NCI-H1694 (cell line): ENCODE data around the gene ZGLP1.

Experiments used
- DNase-seq: peaks from one replicate; lab custom pipeline; 2025; lab: John Stamatoyannopoulos, UW

ZGLP1 gene

DNA sequence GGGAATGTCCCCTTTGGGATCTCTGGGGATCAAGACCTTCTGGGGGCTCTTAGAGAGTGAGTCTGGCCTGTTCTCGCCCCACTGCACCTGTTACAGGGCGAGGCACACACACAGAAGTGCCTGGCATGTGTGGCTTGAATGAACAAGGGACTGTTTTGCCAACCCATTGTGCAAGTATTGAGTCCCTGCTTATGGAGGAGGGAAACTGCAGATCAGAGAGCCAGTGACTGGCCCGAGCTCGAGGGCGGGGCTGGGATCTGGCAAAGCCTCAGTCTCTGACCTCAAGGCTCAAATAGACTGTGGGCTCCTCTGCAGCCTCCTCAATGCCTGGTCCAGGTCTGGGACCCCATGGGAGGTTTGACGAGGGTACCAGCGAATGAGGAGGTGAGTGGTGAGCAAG lies 18.2 kb upstream of the ZGLP1 start:
- no peak for DNase-seq

DNA sequence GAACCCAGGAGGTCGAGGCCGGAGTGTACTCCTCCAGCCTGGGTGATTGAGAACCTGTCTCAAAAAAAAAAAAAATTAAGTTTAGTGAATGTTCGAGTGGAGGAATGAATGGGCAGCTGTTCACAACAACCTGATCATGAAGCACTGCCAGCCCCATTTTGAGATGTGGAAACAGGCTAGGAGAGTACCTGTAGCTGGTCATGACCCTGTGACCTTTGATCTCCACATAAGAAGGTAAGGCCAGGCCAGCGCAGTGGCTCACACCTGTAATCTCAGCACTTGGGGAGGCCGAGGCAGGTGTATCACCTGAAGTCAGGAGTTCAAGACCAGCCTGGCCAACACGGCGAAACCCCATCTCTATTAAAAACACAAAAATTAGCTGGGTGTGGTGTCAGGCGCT lies 16.1 kb upstream of the ZGLP1 start:
- no peak for DNase-seq

DNA sequence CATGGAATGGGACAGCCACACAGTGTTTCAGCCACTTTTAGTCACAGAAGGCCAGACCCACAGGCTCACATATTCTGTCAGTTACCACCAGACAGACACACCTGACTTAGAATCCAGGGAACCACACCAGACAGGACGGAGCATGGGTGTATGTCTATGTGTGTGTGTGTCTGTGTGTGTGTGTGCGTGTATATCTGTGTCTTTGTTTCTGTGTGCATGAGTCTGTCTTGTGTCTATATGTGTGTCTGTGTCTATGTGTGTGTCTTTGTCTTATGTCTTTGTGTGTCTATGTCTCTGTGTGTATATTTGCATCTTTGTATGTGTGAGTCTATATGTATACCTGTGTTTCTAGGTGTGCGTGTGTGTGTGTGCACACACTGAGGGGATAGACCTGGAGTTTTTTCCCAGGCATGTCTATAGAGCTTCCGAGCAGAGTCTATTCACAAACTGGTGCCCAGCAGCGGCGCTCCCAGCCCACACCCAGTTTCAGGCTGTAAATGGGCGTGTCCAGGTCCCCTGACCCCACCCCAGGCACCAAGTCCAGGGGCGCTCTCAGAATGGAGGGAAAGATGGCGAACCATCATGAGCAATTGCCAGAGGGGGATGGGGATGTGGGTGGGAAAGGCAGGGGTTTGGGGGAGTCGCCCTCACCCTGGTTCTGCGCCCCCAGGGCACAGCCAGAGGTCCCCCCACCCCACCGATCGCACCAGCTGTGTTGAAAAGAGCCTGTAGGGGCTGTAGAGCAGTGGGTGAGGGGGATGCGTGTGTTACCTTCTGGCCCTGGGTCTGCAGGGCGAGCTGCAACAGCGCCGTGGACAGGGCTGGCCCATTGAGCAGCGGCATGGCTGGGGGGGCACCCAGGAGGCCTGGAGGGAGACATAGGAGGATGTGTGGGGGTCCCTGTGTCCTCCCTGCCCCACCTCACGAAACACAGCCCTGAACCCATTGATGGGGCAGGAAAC lies 12.5 kb upstream of the ZGLP1 start:
- DNase-seq, result no peak

DNA sequence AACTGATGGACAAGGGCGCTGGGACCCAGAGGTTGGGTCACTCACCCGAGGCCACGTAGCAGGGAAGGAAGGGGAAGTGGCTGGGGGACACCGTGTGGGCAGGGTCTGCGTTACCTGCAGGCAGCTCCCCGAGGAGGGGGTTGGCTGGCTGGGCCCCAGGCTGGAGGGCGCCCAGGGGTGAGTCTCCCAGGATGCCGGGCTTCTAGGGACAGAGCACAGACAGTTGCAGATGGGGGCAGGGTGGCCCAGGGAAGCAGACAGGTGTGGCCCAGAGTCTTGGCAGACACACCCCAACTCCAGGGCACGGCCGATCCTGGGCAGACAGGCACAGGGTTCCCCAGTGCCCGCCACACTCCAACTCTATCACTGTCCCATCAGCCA lies 11.8 kb upstream of the ZGLP1 start:
- DNase-seq, result no peak

DNA sequence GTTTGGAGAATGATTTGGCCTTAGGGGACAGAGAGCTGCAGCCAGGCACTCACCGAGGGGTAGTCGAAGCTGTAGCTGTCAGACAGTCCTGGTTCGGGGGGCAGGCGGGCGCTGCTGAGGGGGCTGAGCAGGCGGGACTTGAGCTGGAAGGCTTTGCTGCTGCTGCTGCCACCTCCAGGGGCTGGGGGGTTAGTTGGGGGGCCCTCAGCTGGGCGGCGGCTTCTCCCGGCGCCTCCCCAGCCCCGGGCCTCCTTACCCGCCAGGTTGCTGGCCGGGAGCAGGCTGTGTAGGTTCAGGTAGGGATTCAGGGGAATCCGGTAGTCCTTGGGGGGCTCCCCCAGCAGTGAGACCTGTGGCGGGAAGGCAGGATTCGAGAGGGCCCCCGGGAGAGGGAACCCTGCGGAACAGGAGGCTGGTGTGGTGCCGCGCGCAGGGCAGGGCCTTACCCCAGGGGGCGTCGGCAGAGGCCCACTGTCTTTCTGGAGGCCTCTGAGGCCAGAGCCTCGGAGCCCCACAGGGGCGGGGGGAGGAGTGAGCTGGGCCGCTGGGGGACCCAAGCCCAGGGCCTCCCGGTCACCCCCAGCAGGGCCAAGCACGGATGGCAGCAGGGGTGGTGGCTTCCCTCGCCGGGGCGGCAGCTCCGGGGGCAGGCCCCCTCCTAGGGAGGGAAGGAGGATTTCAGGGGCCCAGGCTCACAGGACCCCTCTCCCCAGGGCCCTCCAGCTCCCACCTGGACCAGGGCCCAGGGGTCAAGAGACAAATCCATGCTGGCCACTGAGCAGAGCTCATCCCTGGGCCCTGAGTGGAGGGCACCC lies 11.2 kb upstream of the ZGLP1 start:
- no peak for DNase-seq

DNA sequence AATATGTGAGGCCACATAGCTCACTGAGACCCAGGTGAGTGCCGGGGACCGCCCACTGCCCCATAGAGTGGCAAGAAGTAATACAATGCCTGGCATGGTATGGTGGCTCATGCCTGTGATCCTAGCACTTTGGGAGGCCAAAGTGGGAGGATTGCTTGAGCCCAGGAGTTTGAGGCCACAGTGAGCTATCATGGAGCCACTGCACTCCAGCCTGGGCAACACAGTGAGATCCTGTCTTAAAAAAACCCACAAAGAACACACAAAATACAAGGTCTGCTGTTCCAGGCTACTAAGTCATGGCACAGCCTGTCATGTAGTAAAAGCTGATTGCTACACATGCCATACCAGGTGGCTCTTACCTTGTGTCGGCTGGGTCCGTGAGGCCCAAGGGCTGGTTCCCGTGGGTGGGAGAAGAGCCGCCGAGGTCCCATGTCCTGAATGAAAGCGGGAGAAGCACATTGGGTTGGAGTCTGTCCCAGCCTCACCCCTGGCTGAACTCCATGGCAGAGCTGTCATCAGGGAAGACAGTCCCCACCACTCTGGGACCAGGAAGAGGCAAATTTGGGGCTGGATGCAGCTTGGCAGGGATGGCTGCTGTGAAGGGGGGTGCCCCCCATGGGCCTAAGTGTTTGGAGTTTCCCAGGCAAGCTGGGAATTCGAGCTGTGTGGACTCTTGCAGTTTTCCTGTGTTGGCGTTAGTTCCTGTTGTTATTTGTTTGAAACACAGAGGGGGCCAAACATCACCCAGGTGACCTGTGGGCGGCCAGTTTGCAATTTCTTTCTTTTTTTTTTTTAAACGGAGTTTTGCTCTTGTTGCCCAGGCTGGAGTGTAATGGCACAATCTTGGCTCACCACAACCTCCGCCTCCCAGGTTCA lies 9.4 kb upstream of the ZGLP1 start:
- DNase-seq, result no peak

DNA sequence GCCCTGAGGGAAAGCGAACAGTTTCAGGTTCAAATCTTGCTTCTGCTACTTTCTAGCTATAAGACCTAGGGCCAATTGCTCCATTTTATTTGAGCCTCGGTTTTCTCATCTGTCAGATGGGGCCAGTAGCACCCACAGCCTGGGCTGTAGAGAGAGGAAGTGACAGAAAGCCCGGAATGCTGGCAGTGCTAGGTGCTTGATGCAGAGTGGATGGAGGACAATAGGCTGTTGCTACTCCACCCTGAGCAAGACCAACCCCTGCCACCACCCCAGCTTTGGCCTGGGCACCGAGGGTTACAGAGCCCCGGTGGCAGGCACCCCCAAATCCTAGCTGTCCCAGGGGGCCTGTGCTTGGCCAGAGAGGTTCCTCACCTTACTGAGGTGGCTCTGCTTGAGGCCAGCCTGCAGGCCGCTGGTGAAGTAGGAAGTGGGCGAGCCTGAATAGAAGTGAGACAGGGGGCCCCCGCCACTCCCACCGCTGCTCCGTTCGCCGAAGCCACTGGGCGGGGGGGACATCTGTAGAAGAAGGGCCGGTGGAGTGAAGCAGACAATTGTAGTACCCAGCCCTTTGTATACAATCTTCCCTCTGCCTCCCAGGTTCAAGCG lies 8.3 kb upstream of the ZGLP1 start:
- DNase-seq, result no peak

DNA sequence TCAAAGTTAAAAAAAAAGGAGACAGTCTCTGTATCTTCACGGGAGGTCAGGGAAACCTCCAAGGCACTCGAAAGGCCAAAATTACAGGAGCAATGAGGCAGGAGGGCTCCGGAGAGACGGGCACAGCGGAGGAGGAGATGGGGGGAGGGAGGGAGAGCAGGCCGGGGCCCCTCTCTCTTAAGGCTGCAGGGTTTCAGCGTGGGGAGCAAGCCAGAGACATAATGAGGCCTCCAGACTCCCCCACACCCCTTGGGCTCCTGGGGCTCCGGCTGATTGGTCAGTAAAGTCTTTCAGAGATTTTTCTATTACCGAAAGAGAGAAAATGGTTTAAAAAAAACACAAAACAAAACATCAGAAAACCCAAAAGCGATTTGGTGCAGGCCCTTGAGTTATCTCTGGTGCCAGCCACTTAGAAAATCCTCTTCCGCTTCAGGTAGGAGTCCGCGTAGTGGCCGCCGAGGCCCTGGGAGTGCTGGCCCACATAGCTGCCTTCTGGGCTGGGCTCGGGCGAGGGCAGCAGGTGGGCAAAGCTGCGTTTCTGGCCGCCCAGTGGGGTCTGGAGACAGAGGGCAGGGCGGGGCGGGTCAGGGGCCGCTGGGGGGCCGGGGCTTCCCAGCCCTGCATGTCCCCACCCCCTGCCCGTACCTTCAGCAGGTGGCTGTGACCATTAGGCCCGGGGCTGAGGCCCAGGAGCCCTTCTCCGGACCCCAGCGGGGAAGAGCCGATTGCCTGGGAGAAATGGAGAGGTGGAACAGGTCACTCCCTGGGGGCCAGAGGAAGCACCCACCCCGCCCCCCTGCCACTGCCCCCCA lies 7.6 kb upstream of the ZGLP1 start:
- no peak for DNase-seq

DNA sequence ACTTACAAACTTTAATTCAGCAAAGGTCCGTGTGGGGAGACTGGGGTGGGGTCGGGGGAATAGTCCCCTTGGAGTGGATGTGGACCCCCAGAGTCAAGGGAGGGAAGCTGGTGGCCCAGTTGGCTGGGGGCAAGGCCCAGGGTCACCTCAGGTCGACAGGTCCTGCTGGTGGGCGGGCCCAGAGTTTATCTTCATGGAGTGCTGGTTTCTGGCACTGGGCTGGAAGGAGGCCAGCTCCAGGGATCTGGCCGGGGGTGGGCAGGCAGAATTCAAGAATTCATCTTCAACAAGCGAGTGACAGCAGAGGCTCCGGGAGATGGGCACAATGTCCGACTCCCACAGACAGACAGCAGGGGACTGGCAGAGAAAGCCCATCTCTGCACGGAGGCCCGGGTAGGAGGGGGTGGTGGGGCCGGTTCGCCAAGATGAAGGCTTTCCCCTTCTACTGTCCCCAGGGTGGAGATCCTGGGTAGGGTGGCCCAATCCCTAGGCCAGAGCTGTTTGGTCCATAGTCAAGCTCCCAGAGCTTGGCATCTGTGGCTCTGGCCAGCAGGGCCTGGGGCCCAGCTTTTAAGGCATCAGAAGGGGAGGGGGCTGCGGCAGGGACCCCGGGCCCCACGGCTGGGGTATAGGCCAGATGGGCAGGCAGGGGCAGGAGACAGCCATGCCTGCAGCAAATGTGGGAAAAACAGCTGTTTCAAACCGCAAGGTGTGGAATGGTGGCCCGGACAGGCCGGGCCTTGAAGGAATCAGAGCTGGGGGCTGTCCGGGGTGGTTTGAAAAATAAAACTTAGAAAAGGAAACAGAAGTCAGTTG lies 6.8 kb upstream of the ZGLP1 start:
- DNase-seq, result no peak

DNA sequence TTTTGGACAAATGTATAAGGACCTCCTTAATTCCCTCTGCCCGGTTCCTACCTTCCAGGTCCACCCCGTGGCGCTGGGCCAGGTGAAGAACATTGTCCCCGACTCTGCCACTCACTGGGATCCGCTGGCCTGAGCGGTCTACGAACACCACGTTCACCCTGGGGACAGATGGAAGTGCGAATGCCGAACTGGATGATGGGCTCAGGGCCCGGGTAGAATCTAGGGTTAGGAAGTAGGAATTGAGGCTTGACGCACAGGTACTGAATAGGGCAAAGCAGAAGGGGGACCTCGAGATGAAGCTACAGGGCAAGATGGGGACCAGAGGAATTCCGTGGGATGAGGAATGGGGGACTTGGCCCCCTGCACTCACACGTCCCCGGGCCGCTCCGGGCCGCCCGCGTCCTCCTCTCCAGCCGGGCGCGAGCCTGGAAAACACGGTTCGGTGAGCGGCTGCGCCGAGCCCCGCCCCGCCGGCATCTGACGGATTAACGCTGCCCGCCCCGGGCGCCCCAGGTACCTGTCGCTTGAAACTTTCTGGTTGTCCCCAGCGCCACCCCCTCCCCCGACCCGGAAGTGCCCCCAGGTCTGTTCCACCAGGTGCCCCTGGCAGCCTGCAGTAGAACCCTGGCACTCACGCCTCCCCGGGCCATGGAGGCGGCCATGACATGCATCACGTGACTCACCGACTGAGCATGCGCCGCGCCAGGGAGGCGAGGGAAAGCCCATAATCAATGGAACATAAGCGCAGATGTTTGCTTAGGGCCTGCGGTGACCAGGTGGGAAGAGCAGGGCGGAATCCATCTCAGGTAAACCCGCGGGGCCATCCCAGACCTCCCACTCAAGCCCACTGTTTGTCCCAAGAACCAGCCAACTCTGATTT lies 6.0 kb upstream of the ZGLP1 start, which contains the start of gene FDX2:
Gene FDX2 (minus strand): TSS at position 681 of the 880 bp plus-strand sequence. CDS start 19 bp downstream, at position 662.
- DNase-seq, result peak; percentile 68

DNA sequence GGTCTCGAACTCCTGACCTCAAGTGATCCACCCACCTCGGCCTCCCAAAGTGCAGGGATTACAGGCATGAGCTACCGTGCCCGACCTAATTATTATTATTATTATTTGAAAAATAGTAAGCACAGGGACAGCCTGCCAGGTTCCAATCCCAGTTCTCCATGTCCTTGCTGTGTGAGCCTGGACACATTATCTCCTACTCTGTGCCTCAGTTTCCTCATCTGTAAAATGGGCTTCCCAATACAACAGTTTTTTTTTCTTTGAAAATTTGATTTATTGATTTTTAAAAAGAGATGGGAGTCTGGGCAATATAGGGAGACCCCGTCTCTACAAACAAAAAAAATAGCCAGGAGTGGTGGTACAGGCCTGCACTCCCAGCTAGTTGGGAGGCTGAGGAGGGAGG lies 3.3 kb downstream of the ZGLP1 start:
- DNase-seq, result no peak

DNA sequence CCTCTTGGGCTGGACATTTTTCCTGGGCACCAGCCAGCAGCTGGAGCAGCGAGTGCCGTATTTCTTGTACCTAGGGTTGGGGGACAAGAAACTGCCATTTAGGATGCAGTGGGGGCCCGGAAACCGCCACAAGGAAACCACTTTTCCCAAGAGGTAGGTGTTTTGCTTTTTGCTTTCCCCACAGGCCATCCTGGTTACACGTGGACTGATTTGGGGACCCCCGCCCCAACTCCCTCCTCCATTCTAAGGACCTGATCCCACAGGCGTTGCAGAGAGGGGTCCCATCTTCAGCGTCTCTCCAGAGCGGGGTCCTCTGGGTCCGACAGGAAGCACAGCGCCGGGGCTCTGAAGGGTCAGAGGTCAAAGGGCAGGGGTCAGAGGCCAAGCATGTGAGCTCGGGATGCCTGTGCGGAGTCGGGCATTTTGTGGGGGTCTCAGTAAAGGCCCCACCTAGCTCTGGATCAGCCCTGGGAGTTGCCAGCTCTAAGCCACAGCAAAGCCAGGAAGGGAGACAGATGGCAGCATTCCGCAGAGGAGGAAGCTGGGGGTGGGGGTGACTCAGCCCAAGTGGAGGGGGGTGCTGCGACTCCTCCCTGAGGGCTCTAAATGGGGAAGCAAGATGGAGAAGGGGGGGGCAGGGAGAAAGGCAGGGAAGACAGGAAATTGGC lies 4.3 kb downstream of the ZGLP1 start:
- no peak for DNase-seq

DNA sequence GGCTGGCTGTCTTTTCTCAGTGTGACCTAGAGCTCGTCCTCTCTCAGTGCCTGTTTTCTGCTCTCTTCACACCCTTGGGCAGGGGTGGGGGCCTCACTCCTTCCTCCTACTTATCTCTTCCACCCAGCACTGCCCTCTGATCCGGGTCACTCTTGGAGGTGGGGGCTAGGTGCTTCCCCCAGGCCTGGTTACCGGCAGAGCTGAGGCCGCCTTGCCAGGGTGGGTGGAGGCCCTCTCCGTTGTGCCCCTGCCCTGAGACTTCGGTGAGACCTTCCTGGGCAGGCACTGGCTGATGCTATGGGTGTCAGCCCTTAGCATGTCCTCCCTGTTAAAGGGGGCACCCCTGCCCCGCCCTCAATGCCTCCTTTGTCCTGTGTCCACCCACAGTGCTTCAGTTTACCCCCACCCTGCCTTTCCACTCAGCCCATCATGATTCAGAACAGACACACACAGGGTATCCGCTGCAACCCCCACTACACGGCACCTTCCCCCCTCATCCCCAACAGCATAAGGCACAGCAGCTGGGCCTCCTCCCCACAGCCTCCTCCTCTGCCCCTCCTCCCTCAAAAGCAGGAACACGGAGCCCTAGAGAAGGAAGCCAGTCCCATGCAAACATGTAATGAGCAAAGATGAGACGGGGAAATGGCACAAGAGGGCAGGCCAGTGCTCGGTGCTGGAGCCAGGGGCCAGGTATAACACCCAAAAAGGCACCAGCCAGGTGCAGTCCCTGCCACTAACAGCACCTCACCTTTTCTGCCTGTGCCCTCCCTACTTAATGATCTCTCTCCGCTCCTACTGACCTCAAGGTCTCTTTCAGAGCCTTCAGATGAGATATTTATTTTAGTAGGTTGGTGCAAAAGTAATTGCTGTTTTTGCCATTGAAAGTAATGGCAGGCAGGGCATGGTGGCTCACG lies 9.8 kb downstream of the ZGLP1 start:
- peak; percentile 47 for DNase-seq

DNA sequence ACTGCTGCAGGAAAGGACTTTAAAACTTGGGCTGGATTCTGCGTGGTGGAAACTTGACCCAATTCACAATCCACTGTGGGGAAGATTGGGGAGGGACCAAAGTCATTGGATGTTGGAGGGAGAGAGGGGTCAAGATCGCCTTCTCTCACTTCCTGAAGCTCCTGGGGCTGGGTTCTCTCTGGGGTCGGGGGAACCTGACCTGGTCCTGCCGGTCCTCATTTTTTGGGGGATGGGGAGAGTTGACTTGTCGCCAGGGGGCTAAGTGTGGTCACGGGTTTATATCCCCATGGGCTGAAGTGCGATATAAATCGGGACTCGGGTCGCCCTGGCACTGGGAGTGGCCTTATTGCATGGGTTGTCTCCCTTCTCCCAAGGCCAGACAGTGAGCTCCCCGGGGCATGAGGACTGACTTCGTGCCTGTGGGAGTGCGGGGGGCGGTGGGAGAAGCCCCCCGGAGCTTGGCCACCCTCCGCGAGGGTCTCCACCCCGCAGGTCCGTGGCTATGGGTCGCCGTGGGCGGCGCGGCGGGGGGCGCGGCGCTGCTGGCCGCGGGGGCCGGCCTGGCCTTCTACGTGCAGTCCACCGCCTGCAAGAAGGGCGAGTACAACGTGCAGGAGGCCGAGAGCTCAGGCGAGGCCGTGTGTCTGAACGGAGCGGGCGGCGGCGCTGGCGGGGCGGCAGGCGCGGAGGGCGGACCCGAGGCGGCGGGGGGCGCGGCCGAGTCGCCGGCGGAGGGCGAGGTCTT lies 13.6 kb downstream of the ZGLP1 start:
- no peak for DNase-seq

DNA sequence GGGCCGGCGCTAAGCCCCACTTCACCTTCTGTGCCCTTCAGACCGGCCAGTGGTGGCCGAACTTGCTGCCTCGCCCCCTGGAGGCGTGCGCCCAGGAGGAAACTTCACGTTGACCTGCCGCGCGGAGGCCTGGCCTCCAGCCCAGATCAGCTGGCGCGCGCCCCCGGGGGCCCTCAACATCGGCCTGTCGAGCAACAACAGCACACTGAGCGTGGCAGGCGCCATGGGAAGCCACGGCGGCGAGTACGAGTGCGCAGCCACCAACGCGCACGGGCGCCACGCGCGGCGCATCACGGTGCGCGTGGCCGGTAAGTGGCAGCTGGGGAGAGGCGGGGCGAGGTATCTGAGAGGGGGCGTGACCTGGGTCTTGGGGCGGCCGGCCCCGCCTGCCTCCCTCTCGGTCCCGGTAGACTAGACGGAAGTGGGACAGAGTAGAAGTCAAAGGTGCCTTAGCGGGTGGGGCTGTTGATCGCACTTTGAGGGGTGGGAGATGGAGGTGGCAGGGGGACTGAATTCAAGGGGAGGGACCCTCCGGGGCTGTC lies 14.2 kb downstream of the ZGLP1 start:
- no peak for DNase-seq

DNA sequence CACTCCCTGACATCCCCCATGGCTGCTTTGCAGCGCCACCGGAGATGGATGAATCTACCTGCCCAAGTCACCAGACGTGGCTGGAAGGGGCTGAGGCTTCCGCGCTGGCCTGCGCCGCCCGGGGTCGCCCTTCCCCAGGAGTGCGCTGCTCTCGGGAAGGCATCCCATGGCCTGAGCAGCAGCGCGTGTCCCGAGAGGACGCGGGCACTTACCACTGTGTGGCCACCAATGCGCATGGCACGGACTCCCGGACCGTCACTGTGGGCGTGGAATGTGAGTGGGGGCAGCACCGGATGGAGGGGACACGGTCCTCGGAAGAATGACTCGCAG lies 15.3 kb downstream of the ZGLP1 start:
- DNase-seq, result no peak
